HG02981 (cell line): Measurements from ENCODE around the gene CDKN1B.

Experiments used
- ATAC-seq: cut with Tn5 transposase; IDR thresholded peaks from one replicate; pipeline ENCODE4 v1.9.1; 2021; ENCODE audit warnings: mild to moderate bottlenecking, moderate library complexity; ENCODE audit not compliant: unreplicated experiment

The CDKN1B gene

GRCh38 chr12:12755923-12756322 lies 38.8 kb downstream of the CDKN1B start:
- ATAC-seq = no peak

DNA sequence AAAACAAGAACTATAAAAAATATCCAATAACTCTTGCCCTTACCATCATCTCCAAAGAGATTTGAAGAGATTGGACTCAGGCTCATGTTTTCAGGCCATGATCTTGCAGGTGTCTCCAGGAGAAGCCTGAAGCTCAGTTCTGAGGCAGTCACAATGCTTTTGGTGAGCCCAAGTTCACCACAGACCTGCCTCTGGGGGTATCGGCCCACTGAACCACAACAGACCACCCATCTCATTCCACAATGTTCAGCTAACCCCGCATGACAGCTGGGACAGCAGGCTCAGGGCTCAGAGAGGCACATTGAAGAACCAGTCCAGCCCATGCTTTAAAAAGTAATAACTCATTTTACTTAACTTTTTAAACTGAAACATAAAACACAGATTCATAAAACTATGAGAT lies 40.0 kb downstream of the CDKN1B start:
- no peak for ATAC-seq

GRCh38 chr12:12759234-12759915 lies 42.2 kb downstream of the CDKN1B start:
- ATAC-seq = no peak

DNA sequence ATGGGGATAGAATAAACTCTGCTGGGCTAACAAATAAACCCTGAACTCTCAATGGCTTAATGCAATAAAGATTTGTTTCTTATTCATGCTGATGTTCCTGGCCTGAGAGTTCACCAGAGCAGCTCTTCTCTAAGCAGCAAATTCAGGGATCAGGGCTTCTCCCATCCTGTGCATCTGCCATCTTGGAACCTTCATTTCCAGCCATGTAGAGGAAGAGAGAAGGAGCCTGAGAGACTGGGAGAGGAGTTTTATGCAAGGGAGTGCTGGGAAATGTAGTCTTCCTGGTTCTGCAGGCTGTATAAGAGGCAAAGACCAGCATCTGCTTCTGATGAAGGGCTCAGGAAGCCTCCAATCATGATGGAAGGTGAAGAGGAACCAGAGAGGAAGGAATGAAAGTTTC lies 47.7 kb downstream of the CDKN1B start:
- ATAC-seq = no peak

DNA sequence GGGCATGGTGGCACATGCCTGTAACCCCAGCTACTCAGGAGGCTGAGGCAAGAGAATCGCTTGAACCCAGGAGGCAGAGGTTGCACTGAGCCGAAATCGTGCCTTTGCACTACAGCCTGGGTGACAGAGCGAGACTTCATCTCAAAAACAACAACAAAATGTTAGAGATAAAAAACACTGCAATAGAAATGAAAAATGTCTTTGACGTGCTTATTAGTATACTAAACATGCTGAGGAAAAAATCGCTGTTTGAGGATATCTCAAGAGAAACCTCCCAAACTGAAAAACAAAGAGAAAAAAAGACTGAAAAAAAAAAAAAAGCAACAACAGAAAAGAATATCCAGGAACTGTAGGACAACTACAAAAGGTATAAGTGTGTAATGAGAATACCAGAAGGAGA lies 53.1 kb downstream of the CDKN1B start:
- no peak for ATAC-seq
